Measurements from ENCODE around the gene STMP1.

STMP1 gene

GRCh38 chr7:135650831-135651573, 11.3 kb upstream of the STMP1 start:
- H3K4me3 ChIP-seq (ENCODE audit: low read length) = no peak overlapping the region
- peak; percentile 83 for DNase-seq (ENCODE audit: low read depth)
- TF ChIP-seq, protein P1, sequence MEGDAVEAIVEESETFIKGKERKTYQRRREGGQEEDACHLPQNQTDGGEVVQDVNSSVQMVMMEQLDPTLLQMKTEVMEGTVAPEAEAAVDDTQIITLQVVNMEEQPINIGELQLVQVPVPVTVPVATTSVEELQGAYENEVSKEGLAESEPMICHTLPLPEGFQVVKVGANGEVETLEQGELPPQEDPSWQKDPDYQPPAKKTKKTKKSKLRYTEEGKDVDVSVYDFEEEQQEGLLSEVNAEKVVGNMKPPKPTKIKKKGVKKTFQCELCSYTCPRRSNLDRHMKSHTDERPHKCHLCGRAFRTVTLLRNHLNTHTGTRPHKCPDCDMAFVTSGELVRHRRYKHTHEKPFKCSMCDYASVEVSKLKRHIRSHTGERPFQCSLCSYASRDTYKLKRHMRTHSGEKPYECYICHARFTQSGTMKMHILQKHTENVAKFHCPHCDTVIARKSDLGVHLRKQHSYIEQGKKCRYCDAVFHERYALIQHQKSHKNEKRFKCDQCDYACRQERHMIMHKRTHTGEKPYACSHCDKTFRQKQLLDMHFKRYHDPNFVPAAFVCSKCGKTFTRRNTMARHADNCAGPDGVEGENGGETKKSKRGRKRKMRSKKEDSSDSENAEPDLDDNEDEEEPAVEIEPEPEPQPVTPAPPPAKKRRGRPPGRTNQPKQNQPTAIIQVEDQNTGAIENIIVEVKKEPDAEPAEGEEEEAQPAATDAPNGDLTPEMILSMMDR (conservative IDR thresholded peaks at IDR 0.05; ENCODE audit: low read length) = no peak

DNA sequence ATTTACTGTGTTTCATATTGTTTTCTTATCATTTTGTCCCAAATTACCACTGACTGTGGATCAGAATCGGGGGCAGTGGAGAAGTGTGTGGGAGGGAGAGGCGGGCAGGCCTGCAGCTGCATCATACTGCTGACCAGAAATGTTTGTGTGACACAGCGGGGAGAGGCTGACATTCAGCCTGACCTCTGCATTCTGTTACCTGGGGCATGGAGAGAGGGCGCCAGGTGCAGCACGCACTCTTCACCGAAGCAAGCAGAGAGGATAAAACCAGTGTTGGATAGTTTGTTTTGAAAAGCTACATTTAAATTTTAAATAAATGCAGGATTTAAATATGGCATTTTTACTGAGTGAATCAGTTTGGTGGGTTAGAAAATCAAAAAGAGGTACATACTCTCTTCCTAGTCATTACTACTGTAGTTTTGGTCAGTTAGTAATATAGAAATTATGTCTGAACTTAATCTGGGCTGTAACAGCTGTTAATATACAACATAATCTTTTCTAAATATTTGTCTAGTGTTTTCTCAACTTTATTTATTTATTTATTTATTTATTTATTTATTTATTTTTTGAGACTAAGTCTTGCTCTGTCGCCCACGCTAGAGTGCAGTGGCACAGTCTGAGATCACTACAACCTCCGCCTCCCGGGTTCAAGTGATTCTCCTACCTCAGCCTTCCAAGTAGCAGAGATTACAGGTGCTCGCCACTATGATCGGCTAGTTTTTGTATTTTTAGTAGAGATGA, 8.8 kb upstream of the STMP1 start:
- no peak overlapping the region for H3K4me3 ChIP-seq (ENCODE audit: low read length)
- TF ChIP-seq, protein P1 (conservative IDR thresholded peaks at IDR 0.05; ENCODE audit: low read length) = no peak
- DNase-seq (ENCODE audit: low read depth) = no peak

GRCh38 chr7:135658564-135658963, 3.8 kb upstream of the STMP1 start:
- TF ChIP-seq, protein P1 (conservative IDR thresholded peaks at IDR 0.05; ENCODE audit: low read length) = no peak
- no peak for DNase-seq (ENCODE audit: low read depth)
- no peak overlapping the region for H3K4me3 ChIP-seq (ENCODE audit: low read length)

DNA sequence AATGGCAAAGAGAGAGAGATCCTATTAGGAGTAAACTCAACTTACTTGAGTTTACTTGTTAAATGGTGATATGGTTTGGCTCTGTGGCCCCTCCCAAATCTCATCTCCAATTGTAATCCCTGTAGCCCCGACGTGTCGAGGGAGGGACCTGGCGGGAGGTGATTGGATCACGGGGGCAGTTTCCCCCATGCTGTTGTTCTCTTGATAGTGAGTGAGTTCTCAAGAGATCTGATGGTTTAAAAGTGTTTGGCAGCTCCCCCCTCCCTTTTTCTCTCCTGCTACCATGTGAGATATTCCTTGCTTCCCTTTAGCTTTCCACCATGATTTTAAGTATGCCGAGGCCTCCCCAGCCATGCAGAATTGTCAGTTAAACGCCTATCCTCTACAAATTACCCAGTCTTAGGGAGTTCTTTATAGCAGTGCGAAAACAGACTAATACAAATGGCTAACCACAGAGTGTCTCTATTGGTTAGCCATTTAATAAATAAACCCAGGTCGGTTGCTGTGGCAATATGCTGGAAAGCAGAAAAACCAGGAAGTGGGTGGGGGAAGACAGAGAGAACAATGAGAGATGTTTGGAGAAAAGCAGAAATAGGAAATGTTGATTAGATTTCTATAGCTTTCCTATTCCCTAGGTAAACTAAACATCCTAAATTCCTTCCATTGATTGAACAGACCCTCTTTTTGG, 3.0 kb upstream of the STMP1 start:
- no peak for DNase-seq (ENCODE audit: low read depth)
- TF ChIP-seq, protein P1 (conservative IDR thresholded peaks at IDR 0.05; ENCODE audit: low read length) = no peak
- no peak overlapping the region for H3K4me3 ChIP-seq (ENCODE audit: low read length)

- H3K4me3 ChIP-seq (ENCODE audit: low read length) = peak overlapping the region; percentile 61
- TF ChIP-seq, protein P1 (conservative IDR thresholded peaks at IDR 0.05; ENCODE audit: low read length) = no peak
- DNase-seq (ENCODE audit: low read depth) = no peak
Observed at GRCh38 chr7:135661311-135662122, 797 bp upstream of the STMP1 start.

DNA sequence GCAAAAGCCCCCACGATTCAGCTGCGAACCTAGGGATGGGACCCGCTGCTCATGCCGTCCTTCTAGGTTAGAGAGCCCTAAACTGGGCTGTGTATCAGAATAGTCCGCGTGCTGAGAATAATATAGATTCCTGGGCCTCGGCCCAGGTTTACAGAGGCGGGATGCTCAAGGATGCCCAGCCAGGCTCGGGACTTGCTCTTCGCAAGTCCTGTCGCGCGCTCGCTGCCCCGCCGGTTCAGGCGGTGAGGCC, 266 bp upstream of the STMP1 start:
- DNase-seq (ENCODE audit: low read depth) = no peak
- TF ChIP-seq, protein P1 (conservative IDR thresholded peaks at IDR 0.05; ENCODE audit: low read length) = no peak
- H3K4me3 ChIP-seq (ENCODE audit: low read length) = peak overlapping the region; percentile 61

Data from AG10803 (cell line).